ENCODE data around the gene ZMYND8. TPM values are rescaled to one million over a fixed set of nuclear protein-coding genes. Genes with fewer than 3 reads are reported as not detected.

The ZMYND8 gene
- total RNA-seq, 1 donor from 2014 or later, result 19.2 TPM

DNA sequence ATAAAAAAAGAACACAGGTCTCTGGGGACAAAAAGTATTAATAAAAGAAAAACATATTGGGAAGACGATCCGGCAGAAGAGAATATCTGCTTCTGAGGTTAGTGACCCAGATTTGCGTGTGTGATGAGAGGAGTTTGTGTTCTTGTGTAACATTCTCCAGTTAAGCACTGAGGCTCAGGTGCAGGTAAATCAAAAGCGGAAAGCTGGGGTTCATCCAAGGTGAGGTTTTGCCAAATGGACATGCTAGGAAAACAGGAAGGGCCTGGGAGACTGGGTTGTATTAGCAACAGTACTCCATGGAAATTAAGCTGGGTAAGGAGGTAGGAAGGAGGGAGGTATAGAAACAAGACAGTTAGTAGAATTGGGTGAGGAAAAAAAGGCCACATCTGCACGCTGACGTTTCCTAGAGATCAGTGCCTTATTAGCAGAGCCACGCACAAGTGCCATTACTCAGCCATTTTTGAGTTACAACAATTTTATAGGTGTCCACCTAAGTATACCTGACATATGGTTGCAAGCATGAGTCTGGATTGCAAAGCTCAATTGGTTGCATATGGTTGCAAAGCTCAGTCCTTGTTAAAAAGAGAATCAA, 139.6 kb downstream of the ZMYND8 start:
- H3K36me3 ChIP-seq (ENCODE audit: control insufficient read depth, insufficient read depth, low read length), result peaks cover 1% of the 10 kb centered on the region
- DNase-seq (ENCODE audit: low read depth), result no peak
- no peak for TF ChIP-seq CTCF (IDR thresholded peaks at IDR 0.05; ENCODE audit: insufficient read depth, low read length, poor library complexity, severe bottlenecking)
- no peak overlapping the region for H3K4me3 ChIP-seq (ENCODE audit: low read depth, low read length)
- H3K27me3 ChIP-seq (ENCODE audit: control insufficient read depth, insufficient read depth, low read length), result no peaks in the 10 kb centered on the region

DNA sequence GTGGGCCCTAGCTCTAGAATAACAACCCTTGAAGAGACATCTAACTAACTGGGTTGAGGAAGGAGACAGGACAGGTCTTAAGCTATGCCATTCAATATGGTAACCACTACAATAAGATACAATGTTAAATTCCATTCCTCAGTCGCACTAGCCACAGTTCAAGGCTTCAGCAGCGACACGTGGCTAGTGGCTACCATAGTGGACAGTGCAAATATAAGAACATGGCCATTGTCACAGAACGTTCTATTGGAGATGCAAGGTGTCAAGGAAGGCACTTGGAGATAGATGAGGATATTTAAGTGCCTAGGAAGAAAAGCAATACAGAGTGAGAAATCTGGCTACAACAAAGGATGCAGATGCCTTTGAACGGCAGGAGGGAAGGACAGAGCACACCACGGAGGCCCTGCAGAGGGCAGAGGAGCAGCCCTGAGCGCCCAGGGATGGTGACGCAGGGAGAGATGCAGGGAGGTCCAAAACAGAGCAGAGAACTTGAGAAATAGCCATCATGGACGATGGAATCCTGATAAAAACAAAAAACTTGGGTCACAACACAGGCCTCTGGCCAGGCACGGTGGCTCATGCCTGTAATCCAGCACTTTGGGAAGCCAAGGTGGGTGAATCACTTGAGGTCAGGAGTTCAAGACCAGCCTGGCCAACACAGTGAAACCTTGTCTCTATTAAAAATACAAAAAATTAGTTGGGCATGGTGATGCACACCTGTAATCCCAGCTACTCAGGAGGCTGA, 140.7 kb downstream of the ZMYND8 start:
- no peaks in the 10 kb centered on the region for H3K36me3 ChIP-seq (ENCODE audit: control insufficient read depth, insufficient read depth, low read length)
- DNase-seq (ENCODE audit: low read depth), result no peak
- no peak overlapping the region for H3K4me3 ChIP-seq (ENCODE audit: low read depth, low read length)
- no peak for TF ChIP-seq CTCF (IDR thresholded peaks at IDR 0.05; ENCODE audit: insufficient read depth, low read length, poor library complexity, severe bottlenecking)
- no peaks in the 10 kb centered on the region for H3K27me3 ChIP-seq (ENCODE audit: control insufficient read depth, insufficient read depth, low read length)

DNA sequence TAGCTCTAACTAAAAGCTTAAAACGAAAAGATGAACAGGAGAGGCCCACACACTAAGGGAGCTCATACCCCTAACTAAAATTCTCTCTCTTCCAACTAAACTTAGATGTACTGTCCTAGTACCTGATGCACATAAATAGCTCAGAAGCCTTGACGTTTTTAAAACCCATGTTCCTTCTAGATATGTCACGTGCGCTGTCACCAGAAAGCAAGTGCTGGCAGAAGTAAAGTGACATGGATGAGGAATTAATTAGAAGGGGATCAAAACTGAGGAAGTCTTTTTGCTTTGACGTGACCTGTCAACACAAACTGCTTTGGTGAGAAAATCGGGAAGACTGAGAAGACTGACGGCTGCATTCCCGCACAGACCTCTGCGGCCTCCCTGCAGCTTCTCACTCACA, 142.5 kb downstream of the ZMYND8 start:
- DNase-seq (ENCODE audit: low read depth), result no peak
- H3K4me3 ChIP-seq (ENCODE audit: low read depth, low read length), result no peak overlapping the region
- H3K27me3 ChIP-seq (ENCODE audit: control insufficient read depth, insufficient read depth, low read length), result no peaks in the 10 kb centered on the region
- H3K36me3 ChIP-seq (ENCODE audit: control insufficient read depth, insufficient read depth, low read length), result no peaks in the 10 kb centered on the region
- no peak for TF ChIP-seq CTCF (IDR thresholded peaks at IDR 0.05; ENCODE audit: insufficient read depth, low read length, poor library complexity, severe bottlenecking)

GRCh38 chr20:47212606-47213207, 143.8 kb downstream of the ZMYND8 start:
- no peak overlapping the region for H3K4me3 ChIP-seq (ENCODE audit: low read depth, low read length)
- TF ChIP-seq CTCF (IDR thresholded peaks at IDR 0.05; ENCODE audit: insufficient read depth, low read length, poor library complexity, severe bottlenecking), result no peak
- no peak for DNase-seq (ENCODE audit: low read depth)
- no peaks in the 10 kb centered on the region for H3K27me3 ChIP-seq (ENCODE audit: control insufficient read depth, insufficient read depth, low read length)
- no peaks in the 10 kb centered on the region for H3K36me3 ChIP-seq (ENCODE audit: control insufficient read depth, insufficient read depth, low read length)

- no peaks in the 10 kb centered on the region for H3K36me3 ChIP-seq (ENCODE audit: control insufficient read depth, insufficient read depth, low read length)
- no peaks in the 10 kb centered on the region for H3K27me3 ChIP-seq (ENCODE audit: control insufficient read depth, insufficient read depth, low read length)
- H3K4me3 ChIP-seq (ENCODE audit: low read depth, low read length), result no peak overlapping the region
- no peak for TF ChIP-seq CTCF (IDR thresholded peaks at IDR 0.05; ENCODE audit: insufficient read depth, low read length, poor library complexity, severe bottlenecking)
- no peak for DNase-seq (ENCODE audit: low read depth)
These were observed 145.5 kb downstream of the ZMYND8 start for GRCh38 chr20:47211036-47211435.

Measured in kidney epithelial cell (primary cell).